ENCODE data around the gene EEF1AKMT1.

DNA sequence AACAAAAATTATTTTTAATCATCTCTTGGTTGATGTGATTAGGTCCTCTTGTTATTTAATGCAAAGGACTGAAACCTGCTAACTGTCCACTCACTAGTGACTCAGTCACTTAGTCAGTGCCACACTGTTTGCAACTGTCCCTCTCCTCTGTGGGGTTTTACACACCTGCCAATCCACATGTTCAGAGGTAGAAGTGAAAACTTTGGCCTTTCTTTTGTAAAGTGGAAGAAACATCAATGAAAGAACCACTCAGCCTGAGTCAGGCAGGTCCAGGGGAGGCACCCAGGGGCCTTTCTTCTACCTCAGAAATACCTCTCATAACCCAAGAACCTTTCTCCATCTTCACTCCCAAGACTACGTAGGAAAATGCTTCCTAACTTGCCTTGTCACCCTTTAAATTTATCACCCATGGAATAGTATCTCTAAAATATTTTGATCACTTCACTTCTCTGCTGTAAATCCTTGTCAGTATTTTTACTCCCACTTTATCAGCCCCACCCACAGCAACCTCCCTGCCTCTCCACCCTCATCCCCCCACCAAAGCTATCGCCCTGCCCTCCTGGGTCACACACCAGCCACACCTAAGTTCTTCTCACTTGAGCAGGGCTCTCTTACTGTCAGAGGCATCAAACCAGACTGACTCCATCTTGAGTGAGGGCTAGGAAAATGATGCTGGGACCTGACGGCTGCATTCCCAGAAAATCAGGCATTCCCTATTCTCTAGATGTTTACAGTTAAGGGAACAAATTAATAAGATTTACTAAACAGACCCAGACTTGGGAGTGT lies 29.6 kb upstream of the EEF1AKMT1 start:
- TF ChIP-seq, protein P1, sequence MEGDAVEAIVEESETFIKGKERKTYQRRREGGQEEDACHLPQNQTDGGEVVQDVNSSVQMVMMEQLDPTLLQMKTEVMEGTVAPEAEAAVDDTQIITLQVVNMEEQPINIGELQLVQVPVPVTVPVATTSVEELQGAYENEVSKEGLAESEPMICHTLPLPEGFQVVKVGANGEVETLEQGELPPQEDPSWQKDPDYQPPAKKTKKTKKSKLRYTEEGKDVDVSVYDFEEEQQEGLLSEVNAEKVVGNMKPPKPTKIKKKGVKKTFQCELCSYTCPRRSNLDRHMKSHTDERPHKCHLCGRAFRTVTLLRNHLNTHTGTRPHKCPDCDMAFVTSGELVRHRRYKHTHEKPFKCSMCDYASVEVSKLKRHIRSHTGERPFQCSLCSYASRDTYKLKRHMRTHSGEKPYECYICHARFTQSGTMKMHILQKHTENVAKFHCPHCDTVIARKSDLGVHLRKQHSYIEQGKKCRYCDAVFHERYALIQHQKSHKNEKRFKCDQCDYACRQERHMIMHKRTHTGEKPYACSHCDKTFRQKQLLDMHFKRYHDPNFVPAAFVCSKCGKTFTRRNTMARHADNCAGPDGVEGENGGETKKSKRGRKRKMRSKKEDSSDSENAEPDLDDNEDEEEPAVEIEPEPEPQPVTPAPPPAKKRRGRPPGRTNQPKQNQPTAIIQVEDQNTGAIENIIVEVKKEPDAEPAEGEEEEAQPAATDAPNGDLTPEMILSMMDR (IDR thresholded peaks at IDR 0.05), result no peak
- TF ChIP-seq POLR2A (IDR thresholded peaks at IDR 0.05), result no peak
- TF ChIP-seq POLR2AphosphoS5 (IDR thresholded peaks at IDR 0.05), result no peak
- no peak for TF ChIP-seq EP300 (IDR thresholded peaks at IDR 0.05)

Measured in sigmoid colon (tissue), 4 donors.